Subcutaneous adipose tissue (tissue), 4 donors: ENCODE results near the gene ARF1. TPM values are rescaled to one million over a fixed set of nuclear protein-coding genes. Genes with fewer than 3 reads are reported as not detected.

Experiments
- CTCF ChIP-seq: fragments of 450-650 bp; IDR thresholded peaks from one replicate; pipeline ENCODE4 v1.5.1; 2016; ENCODE audit warnings: low read depth, mild to moderate bottlenecking, control low read depth, antibody characterized with exemption, moderate library complexity
- total RNA-seq, 4 donors: library from RNA; depleted of rRNA; stranded (reverse); fragments of >200 nt; gene quantifications; one replicate each; pipeline ENCODE4 v1.1.0, GENCODE V29; 2016

ARF1 gene
- total RNA-seq, 4 donors from 2014 or later: 227 to 245 (median 236) TPM

GRCh38 chr1:228123505-228123904 lies 41.0 kb downstream of the ARF1 start:
- no peak for TF ChIP-seq CTCF

- TF ChIP-seq CTCF: no peak
Observed at GRCh38 chr1:228125185-228125584, 42.7 kb downstream of the ARF1 start.

- no peak for TF ChIP-seq CTCF
Observed at GRCh38 chr1:228131766-228132165, 49.3 kb downstream of the ARF1 start.

GRCh38 chr1:228134591-228134990 lies 52.1 kb downstream of the ARF1 start:
- no peak for TF ChIP-seq CTCF

GRCh38 chr1:228136901-228137300 lies 54.4 kb downstream of the ARF1 start:
- TF ChIP-seq CTCF: no peak

- TF ChIP-seq CTCF: no peak
Observed at GRCh38 chr1:228139406-228139930, 57.0 kb downstream of the ARF1 start.

- no peak for TF ChIP-seq CTCF
Observed at GRCh38 chr1:228139931-228140723, 57.6 kb downstream of the ARF1 start, which contains the start of gene GUK1. Gene GUK1, plus strand, starts transcription at chr1:228140279. Its CDS starts 24 bp downstream, at chr1:228140303.
